HepG2 (cell line): ENCODE data around the gene OR6C68. TPM values are rescaled to one million over a fixed set of nuclear protein-coding genes. Genes with fewer than 3 reads are reported as not detected.
"Not testable (repeated sequence)": the region's sequence is repeated elsewhere in the genome, so short reads cannot be mapped to it uniquely, and the experiment has no call there.

Experiments used
- ATAC-seq: fragments of 200-7000 bp; cut with Tn5 transposase; 3 replicates; pipeline ENCODE4 v1.9.1; 2020; ENCODE audit warnings: mild to moderate bottlenecking, moderate library complexity
- BruUV-seq: library from RNA; stranded (reverse); fragments of 400-500 nt; replicated peaks from 2 replicates; lab custom pipeline; 2021; lab: Mats Ljungman, UMichigan
- CTCF ChIA-PET: fragments of 300-600 bp; formaldehyde crosslinking; extraction: SDS; loops from one replicate; lab custom pipeline; 2021; ENCODE audit warnings: low total read pairs, inconsistent platforms, low intra/inter-chr PET ratio; lab: Yijun Ruan, JAX
- POLR2A ChIA-PET: fragments of 350-600 bp; sonication (Branson Sonifier 250); formaldehyde crosslinking; loops from one replicate; lab custom pipeline; 2020; ENCODE audit warnings: antibody characterized with exemption, inconsistent platforms; lab: Yijun Ruan, JAX
- DNase-seq: peaks from one replicate; pipeline ENCODE4 v3.0.0-alpha.2; 2015; ENCODE audit warnings: low spot score
- FAIRE-seq: peaks from 3 replicates; lab custom pipeline; 2011; peaks lifted over from hg19 to GRCh38; lab: Jason Lieb, UNC
- H2AFZ ChIP-seq: one replicate; pipeline ENCODE4 v1.6.1; 2011; ENCODE audit warnings: low read length, inconsistent platforms
- H3K27ac ChIP-seq: fragments of 300-600 bp; 3 replicates; pipeline ENCODE4 v1.8.0; 2011; ENCODE audit warnings: mixed run types, mild to moderate bottlenecking, mixed read lengths, low read length, inconsistent platforms; ENCODE audit not compliant: insufficient read depth; ENCODE audit errors: extremely low read length
- H3K27me3 ChIP-seq, 2 experiments: fragments of 200-600 bp in 1 of 2; 2 replicates in 1 of 2; 3 replicates in 1 of 2; pipeline versions ENCODE4 v1.6.0 to v1.8.0; 2011; ENCODE audit warnings: low read length in 2 of 2, mild to moderate bottlenecking in 2 of 2, moderate library complexity in 2 of 2, inconsistent platforms in 1 of 2; ENCODE audit not compliant: insufficient read depth in 2 of 2, control insufficient read depth in 1 of 2
- H3K36me3 ChIP-seq, 2 experiments: fragments of 200-600 bp in 1 of 2; replicated peaks in 1 of 2; 2 replicates in 1 of 2; 3 replicates in 1 of 2; pipeline versions ENCODE4 v1.5.1 to v1.8.0; 2011; ENCODE audit warnings: low read length in 2 of 2, inconsistent platforms in 1 of 2; ENCODE audit not compliant: insufficient read depth in 2 of 2, control insufficient read depth in 1 of 2
- H3K4me1 ChIP-seq: 2 replicates; pipeline ENCODE4 v1.5.1; 2012; ENCODE audit warnings: low read length, inconsistent platforms; ENCODE audit not compliant: insufficient read depth
- H3K4me2 ChIP-seq: 2 replicates; pipeline ENCODE4 v1.6.0; 2011; ENCODE audit warnings: low read depth, low read length, inconsistent platforms
- H3K4me3 ChIP-seq, 3 experiments: fragments of 200-600 bp in 1 of 3; sonication (generic), shearing (Covaris generic) in 1 of 3; replicated peaks in 1 of 3; 2 replicates each; pipeline ENCODE4 v1.5.1; 2011 to 2016; ENCODE audit warnings: low read length in 3 of 3, inconsistent platforms in 2 of 3, low read depth in 2 of 3, mild to moderate bottlenecking in 2 of 3, control low read depth in 1 of 3, mixed read lengths in 1 of 3; ENCODE audit not compliant: insufficient read depth in 1 of 3
- H3K79me2 ChIP-seq: one replicate; pipeline ENCODE4 v1.6.1; 2011; ENCODE audit warnings: low read length, inconsistent platforms; ENCODE audit not compliant: insufficient read depth
- H3K9ac ChIP-seq: 2 replicates; pipeline ENCODE4 v1.6.0; 2011; ENCODE audit warnings: mild to moderate bottlenecking, low read depth, low read length, inconsistent platforms; ENCODE audit not compliant: insufficient read depth
- H3K9me3 ChIP-seq: 2 replicates; pipeline ENCODE4 v1.5.1; 2012; ENCODE audit warnings: mild to moderate bottlenecking, low read length
- H4K20me1 ChIP-seq: 2 replicates; pipeline ENCODE4 v1.6.0; 2011; ENCODE audit warnings: inconsistent platforms, mild to moderate bottlenecking, low read length, moderate library complexity; ENCODE audit not compliant: insufficient read depth
- FOXA1 ChIP-seq, 2 experiments: fragments of 450-650 bp in 1 of 2; sonication (generic) in 1 of 2; formaldehyde crosslinking in 1 of 2; IDR thresholded peaks; 2 replicates each; pipeline versions ENCODE4 v1.4.0 to v1.6.1; 2016 to 2020; ENCODE audit warnings: missing genetic modification reagents in 1 of 2
- FOXA3 ChIP-seq: IDR thresholded peaks from 2 replicates; pipeline ENCODE4 v1.6.1; 2016; ENCODE audit warnings: missing genetic modification reagents, missing compliant biosample characterization
- HOXA3 ChIP-seq: sonication (generic); formaldehyde crosslinking; IDR thresholded peaks from 2 replicates; pipeline ENCODE4 v1.5.0; 2020; ENCODE audit warnings: missing genetic modification reagents
- MTA1 ChIP-seq: sonication (generic); formaldehyde crosslinking; IDR thresholded peaks from 2 replicates; pipeline ENCODE4 v1.4.0; 2020; ENCODE audit warnings: missing genetic modification reagents, mild to moderate bottlenecking, borderline replicate concordance
- PAXIP1 ChIP-seq: sonication (generic); formaldehyde crosslinking; conservative IDR thresholded peaks from 2 replicates; pipeline ENCODE4 v1.4.0; 2020; ENCODE audit warnings: mild to moderate bottlenecking, missing genetic modification reagents, moderate library complexity
- SALL1 ChIP-seq: sonication (generic); formaldehyde crosslinking; IDR thresholded peaks from 2 replicates; pipeline ENCODE4 v1.8.0; 2022; ENCODE audit warnings: mild to moderate bottlenecking, missing genetic modification reagents
- SOX13 ChIP-seq, 3 experiments: fragments of 450-650 bp in 1 of 3; sonication (generic) in 1 of 3; formaldehyde crosslinking in 1 of 3; IDR thresholded peaks in 2 of 3; conservative IDR thresholded peaks in 1 of 3; 2 replicates each; pipeline versions ENCODE4 v1.5.0 to v1.6.1; 2016 to 2020; ENCODE audit warnings: antibody characterized with exemption in 1 of 3, mild to moderate bottlenecking in 1 of 3, missing compliant biosample characterization in 1 of 3, missing genetic modification reagents in 1 of 3, moderate library complexity in 1 of 3
- ZMYM4 ChIP-seq: sonication (generic); formaldehyde crosslinking; IDR thresholded peaks from 2 replicates; pipeline ENCODE4 v1.8.1; 2023; ENCODE audit warnings: mild to moderate bottlenecking, missing genetic modification reagents
- ZNF281 ChIP-seq: sonication (generic); formaldehyde crosslinking; IDR thresholded peaks from 2 replicates; pipeline ENCODE4 v1.4.0; 2020; ENCODE audit warnings: missing genetic modification reagents, borderline replicate concordance
- ZNF574 ChIP-seq: sonication (generic); formaldehyde crosslinking; IDR thresholded peaks from 2 replicates; pipeline ENCODE4 v1.4.0; 2020; ENCODE audit warnings: missing genetic modification reagents
- ZNF788 ChIP-seq: sonication (generic); formaldehyde crosslinking; IDR thresholded peaks from 2 replicates; pipeline ENCODE4 v1.5.0; 2020; ENCODE audit warnings: mild to moderate bottlenecking, missing genetic modification reagents, borderline replicate concordance
- WGBS: methylation state at CpG from one replicate; pipeline ENCODE4 v1.1.6; 2017; ENCODE audit warnings: low lambda C conversion rate; 5-methylcytosine and 5-hydroxymethylcytosine counted together
- in situ Hi-C: cut with HindIII; loops from 2 replicates; pipeline ENCODE4 v1.10.0; 2017; ENCODE audit warnings: low pct_unique_long_range_greater_than_20kb; ENCODE audit not compliant: extremely low pct_ligation_motif_present
- intact Hi-C: fragments of 100-400 bp; cut with micrococcal nuclease; formaldehyde crosslinking; loops from one replicate; pipeline ENCODE4 v1.10.0; 2022; ENCODE audit not compliant: unreplicated experiment
- polyA plus RNA-seq, 8 experiments: library from polyadenylated mRNA; depleted of rRNA in 3 of 8; stranded (reverse) in 7 of 8; unstranded in 1 of 8; fragments of >200 nt; fragmentation: Illumina TruSeq in 4 of 8; extraction: Trizol in 4 of 8; gene quantifications; 2 replicates each; pipeline versions ENCODE4 v1.2.1 to v1.2.3, GENCODE V29; 2011 to 2016; ENCODE audit warnings: low read depth in 4 of 8, missing spikeins in 1 of 8, mixed read lengths in 1 of 8; ENCODE audit not compliant: insufficient read depth in 1 of 8
- total RNA-seq, 5 experiments: library from RNA; depleted of rRNA; stranded (reverse); fragments of >200 nt; fragmentation: Illumina TruSeq; extraction: Trizol; gene quantifications; 2 replicates each; pipeline ENCODE4 v1.2.3, GENCODE V29; 2016; ENCODE audit warnings: low read depth in 1 of 5

OR6C68 gene
- total and polyA plus RNA-seq, 2 of the 13 experiments (the other 11 are each of a cell fraction or from before 2014, with no cell fraction given): not detected

GRCh38 chr12:55484284-55484683, 7.9 kb upstream of the OR6C68 start:
- CTCF ChIA-PET; BruUV-seq; H3K27me3 ChIP-seq; POLR2A ChIA-PET; H3K9me3 ChIP-seq; H4K20me1 ChIP-seq; H2AFZ ChIP-seq; H3K27ac ChIP-seq; H3K36me3 ChIP-seq; in situ Hi-C loops; H3K9ac ChIP-seq; H3K4me2 ChIP-seq; H3K79me2 ChIP-seq; H3K4me3 ChIP-seq; FAIRE-seq; DNase-seq; intact Hi-C loops; ATAC-seq; TF ChIP-seq FOXA1, SOX13 (IDR thresholded peaks at IDR 0.05): not testable (repeated sequence)
- no CpG with 5 or more reads among the region's 13 CpGs for WGBS
- H3K4me1 ChIP-seq: peaks cover 13% of the 10 kb centered on the region
- TF ChIP-seq SALL1 (CRISPR knock-in tag) (peak; percentile 27; the same call in 1 of the 2 replicates), ZMYM4 (peak; percentile 61; the same call in 1 of the 2 replicates), ZNF281 (CRISPR knock-in tag) (peak; percentile 94), PAXIP1 (CRISPR knock-in tag) (0 out of 2 replicates have a peak, but pooled peaks have one; percentile 22), ZNF788 (CRISPR knock-in tag) (0 out of 2 replicates have a peak, but pooled peaks have one; percentile 24), MTA1 (CRISPR knock-in tag) (peak; percentile 44; the same call in 1 of the 2 replicates), ZNF574 (CRISPR knock-in tag) (peak; percentile 24; the same call in 1 of the 2 replicates), FOXA1 (CRISPR knock-in tag; IDR thresholded peaks at IDR 0.05) (peak; percentile 89), HOXA3 (peak; percentile 63), SOX13 (CRISPR knock-in tag; conservative IDR thresholded peaks at IDR 0.05 in 1 of 2, IDR thresholded peaks at IDR 0.05 in 1 of 2) (peak in 1 of 2 experiments; percentile 19; a peak in 1 of 4 replicates), FOXA3 (CRISPR knock-in tag) (peak; percentile 75)
